GM19023 (cell line): ENCODE data around the gene NCBP1.
"Not testable (repeated sequence)": the region's sequence is repeated elsewhere in the genome, so short reads cannot be mapped to it uniquely, and the experiment has no call there.

Experiments used
- ATAC-seq: cut with Tn5 transposase; IDR thresholded peaks from one replicate; pipeline ENCODE4 v1.9.1; 2021; ENCODE audit warnings: mild to moderate bottlenecking, moderate library complexity; ENCODE audit not compliant: unreplicated experiment

NCBP1 gene, protein sequence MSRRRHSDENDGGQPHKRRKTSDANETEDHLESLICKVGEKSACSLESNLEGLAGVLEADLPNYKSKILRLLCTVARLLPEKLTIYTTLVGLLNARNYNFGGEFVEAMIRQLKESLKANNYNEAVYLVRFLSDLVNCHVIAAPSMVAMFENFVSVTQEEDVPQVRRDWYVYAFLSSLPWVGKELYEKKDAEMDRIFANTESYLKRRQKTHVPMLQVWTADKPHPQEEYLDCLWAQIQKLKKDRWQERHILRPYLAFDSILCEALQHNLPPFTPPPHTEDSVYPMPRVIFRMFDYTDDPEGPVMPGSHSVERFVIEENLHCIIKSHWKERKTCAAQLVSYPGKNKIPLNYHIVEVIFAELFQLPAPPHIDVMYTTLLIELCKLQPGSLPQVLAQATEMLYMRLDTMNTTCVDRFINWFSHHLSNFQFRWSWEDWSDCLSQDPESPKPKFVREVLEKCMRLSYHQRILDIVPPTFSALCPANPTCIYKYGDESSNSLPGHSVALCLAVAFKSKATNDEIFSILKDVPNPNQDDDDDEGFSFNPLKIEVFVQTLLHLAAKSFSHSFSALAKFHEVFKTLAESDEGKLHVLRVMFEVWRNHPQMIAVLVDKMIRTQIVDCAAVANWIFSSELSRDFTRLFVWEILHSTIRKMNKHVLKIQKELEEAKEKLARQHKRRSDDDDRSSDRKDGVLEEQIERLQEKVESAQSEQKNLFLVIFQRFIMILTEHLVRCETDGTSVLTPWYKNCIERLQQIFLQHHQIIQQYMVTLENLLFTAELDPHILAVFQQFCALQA

GRCh38 chr9:97632985-97633858 lies at the start of gene NCBP1, which contains the start of gene TSTD2:
Gene NCBP1, plus strand, starts transcription at chr9:97633821. Its CDS starts 61 bp downstream, at chr9:97633882.
Gene TSTD2, minus strand, starts transcription at chr9:97633368. Its CDS starts 5,806 bp downstream, at chr9:97627562.
- peak; percentile 88 for ATAC-seq

DNA sequence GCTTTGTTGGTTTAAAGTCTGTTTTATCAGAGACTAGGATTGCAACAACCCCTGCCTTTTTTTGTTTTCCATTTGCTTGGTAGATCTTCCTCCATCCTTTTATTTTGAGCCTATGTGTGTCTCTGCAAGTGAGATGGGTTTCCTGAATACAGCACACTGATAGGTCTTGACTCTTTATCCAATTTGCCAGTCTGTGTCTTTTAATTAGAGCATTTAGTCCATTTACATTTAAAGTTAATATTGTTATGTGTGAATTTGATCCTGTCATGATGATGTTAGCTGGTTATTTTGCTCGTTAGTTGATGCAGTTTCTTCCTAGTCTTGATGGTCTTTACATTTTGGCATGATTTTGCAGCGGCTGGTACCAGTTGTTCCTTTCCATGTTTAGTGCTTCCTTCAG lies 48.8 kb upstream of the NCBP1 start:
- ATAC-seq: not testable (repeated sequence)

- ATAC-seq: not testable (repeated sequence)
Observed at GRCh38 chr9:97586909-97587308, 46.7 kb upstream of the NCBP1 start.

DNA sequence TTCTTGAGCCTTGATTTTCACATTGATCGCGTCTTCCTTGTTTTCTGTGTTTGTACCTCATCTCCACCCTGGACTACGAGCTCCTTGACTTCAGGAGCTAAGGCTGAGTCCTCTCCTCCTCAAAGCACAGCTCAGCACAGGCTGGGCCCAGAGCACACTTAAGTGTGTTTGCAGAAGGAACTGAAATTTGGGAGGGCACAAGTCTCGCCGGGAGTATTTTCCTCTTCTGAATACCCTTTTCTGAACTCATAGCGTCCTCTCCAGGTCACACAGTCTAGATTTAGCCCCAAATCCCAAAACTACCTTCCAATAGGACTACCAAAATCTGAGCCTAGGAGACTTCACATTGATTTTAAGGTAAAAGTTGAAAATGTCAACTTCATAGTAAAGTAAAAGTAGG lies 42.1 kb upstream of the NCBP1 start:
- ATAC-seq: no peak

DNA sequence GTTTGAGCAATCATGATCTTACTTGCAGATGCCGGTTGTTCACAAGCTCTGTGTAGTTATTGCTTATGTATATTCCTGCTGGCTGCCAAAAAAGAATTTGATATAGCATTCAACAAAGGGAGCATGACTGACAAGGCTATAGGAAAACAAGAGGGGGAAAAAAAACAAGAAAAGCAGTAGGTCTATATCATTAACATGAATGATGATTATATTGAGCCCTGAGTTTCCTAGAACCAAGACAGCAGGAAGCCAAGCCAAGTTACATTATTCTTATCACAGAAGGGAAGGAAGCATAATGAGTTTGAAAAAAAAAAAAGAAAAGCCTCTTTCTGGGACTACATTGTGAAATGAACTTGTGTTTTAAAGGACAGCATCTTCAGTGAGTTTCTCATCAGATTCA lies 41.5 kb upstream of the NCBP1 start:
- no peak for ATAC-seq

DNA sequence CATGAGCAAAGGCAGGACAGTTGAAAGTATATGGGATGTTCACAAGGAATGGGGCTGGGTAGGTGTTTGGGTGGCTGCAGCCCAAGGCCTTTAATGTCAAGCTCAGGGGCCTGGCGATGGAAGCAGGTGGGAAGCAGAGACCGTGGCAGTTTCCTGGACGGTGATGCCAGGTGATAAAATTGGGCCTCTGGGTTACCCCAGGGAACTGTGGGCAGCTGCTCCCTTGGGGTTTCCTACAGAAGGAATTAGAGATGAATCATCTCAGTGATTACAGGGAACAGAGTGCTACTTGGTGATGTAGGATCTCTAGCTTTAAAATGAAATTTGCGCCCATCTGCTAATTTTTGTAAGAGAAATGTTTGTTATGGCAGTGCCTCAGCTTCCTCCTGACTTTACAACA lies 39.7 kb upstream of the NCBP1 start:
- no peak for ATAC-seq

GRCh38 chr9:97594381-97594921 lies 39.2 kb upstream of the NCBP1 start:
- ATAC-seq: no peak

DNA sequence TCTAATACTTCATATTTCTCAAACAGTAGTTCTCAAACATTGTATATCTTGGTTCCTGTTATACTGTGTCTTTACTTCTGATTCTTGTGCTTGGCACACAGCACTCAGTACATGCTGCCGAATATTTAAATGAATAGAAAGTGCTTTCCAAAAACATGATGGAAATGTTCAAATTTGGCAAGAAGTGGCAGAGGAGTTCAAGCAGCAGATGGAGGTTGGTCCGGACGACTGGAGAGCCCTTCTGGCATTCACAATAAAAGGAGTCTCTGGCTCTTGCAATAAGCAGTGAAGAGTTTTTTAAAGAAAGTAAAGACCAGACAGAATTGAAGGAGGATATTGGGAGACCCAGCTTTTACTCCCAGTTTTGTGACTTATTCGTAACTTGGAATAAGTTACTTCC lies 36.7 kb upstream of the NCBP1 start:
- no peak for ATAC-seq

DNA sequence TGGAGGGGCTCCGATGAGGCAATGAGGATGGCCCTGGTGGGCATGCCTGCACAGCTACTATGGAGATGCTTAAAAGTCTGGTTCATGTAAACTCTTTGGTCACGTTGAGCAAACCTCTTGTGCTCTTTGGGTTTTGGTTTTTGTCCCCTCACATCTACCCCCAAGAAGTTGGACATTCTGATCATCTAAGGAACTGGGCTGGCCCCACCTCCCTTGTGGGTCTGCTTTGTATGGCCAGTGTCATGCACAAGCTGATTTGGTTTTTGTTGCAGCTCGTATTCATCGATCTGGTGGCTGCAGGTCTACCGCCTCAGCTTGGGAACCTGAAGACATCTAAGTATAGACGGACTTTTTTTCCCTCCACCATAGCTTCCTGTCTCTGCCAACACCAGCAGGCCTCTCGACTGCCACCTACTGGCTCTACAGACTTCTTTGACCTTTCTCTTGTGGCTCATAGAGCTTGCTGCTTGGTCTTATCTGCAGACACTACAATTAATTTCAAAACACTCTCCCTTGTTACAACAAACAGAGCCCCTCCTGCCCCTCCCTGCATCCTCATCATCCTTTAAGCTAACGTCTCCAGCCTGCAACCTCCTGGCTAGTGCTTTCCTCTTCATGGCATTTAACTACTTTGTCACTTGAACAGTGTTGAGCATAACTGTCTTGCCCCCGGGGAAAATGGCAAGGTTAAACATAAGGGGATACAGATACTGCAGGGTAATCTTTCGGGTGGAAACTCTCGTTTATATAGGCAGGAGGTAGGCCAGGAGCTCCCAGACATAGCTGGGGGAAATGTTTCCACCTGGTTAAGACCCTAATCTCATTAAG lies 34.9 kb upstream of the NCBP1 start:
- peak; percentile 84 for ATAC-seq

- no peak for ATAC-seq
Observed at GRCh38 chr9:97599314-97599846, 34.2 kb upstream of the NCBP1 start.

DNA sequence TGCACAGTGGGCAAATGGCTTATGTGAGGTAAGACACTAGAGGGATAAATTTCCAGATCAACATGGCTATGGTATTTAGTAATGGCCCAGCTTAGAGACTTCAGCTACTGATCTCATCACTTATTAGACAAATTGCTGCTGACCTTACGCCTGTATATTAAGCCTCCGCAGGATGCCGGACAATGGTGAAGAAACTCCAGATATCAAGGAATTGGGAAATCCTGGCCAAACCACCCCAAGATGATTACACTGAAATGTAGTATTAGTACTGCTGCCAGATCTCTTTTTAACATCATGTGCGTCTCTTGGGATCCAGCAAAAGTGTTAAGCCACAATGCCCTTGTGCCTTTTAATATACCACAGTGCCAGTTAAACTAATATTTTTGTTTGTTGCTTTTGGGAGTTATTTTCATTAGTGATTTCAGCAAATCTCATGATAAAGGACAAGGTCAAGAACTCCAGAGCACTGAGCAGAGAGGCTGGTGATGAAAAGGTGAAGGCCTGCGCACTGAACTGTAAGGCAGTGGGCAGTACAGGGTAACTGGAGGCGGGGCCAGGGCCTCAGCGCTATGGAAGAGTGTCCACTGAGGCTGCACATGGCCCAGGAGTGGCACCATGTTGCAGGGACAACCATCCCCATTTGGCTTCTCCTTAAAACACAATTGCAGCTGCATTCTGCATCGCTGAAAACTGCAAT lies 32.9 kb upstream of the NCBP1 start:
- ATAC-seq: no peak

- no peak for ATAC-seq
Observed at GRCh38 chr9:97601228-97601898, 32.3 kb upstream of the NCBP1 start.

- no peak for ATAC-seq
Observed at GRCh38 chr9:97602430-97602829, 31.2 kb upstream of the NCBP1 start.

DNA sequence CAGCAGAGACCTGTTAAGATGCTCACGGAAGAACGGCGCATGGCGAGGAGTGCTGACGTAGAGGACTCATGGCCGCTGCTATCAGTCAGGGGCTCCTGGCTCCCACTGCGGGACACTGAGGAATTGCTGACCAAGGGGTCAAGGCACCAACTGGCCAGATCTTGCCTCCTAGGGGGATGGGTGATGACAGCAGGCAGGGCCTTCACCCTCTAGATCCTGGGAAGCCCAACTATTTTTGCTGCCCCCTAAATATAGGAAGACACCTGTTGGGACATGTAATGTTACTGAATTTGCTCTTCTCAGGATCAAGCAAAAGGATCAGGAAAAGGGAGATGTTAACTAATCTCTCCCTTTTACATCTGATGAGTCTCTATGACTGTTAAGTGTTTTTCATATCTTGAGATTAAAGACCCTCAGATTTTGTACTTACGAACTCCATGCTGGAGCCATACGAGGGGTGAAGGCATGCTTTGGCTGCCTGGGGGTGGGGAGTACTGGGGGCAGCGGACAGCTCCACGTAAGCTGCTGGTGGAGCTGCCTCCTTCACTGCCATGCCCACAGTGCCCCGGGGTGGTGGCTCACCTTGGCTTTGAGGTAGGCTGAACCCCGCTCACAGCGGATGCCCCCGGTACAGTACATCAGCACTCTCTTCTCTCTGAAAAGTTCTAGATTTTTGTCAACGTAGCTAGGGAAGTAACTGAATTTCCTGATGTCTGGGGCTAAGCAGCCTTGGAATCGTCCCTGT lies 28.5 kb upstream of the NCBP1 start:
- no peak for ATAC-seq

- ATAC-seq: no peak
Observed at GRCh38 chr9:97615439-97616072, 18.1 kb upstream of the NCBP1 start.

DNA sequence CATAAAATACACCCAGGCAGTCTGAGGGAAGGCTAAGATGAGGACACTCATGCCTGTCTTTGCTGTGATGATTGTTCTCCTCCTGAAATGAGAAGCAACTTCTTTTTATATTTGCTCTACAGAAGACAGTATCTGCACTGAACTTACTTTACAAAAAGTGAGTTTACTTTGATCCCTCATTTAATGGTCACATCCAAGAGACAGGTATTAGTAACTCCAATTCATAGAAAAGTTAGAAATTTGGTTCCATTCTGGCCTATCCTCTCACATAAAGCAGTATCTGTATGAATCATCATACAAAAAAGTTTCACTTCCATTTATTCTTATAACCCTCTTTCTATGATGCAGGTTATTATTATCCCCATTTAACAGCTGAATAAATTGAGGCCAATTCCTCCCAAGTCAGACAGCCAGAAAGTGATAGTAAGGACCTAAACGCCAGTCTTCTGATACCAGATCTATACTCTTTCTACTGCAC lies 15.6 kb upstream of the NCBP1 start:
- ATAC-seq: no peak

DNA sequence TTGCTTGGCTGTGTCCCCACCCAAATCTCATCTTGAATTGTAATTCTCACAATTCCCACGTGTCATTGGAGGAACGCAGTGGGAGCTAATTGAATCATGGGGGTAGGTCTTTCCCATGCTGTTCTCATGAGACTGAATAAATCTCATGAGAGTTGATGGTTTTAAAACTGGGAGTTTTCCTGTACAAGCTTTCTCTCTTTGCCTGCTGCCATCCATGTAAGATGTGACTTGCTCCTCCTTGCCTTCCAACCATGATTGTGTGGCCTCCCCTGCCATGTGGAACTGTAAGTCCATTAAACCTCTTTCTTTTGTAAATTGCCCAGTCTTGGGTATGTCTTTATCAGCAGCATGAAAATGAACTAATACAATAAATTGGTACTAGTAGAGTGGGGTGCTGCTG lies 13.6 kb upstream of the NCBP1 start:
- ATAC-seq: not testable (repeated sequence)
